Amniotic stem cell (primary cell): ENCODE measurements around the gene TNK2.
"Not testable (repeated sequence)": the region's sequence is repeated elsewhere in the genome, so short reads cannot be mapped to it uniquely, and the experiment has no call there.

Source experiments
- DNase-seq: peaks from one replicate; lab custom pipeline; 2025; lab: John Stamatoyannopoulos, UW

TNK2 gene

DNA sequence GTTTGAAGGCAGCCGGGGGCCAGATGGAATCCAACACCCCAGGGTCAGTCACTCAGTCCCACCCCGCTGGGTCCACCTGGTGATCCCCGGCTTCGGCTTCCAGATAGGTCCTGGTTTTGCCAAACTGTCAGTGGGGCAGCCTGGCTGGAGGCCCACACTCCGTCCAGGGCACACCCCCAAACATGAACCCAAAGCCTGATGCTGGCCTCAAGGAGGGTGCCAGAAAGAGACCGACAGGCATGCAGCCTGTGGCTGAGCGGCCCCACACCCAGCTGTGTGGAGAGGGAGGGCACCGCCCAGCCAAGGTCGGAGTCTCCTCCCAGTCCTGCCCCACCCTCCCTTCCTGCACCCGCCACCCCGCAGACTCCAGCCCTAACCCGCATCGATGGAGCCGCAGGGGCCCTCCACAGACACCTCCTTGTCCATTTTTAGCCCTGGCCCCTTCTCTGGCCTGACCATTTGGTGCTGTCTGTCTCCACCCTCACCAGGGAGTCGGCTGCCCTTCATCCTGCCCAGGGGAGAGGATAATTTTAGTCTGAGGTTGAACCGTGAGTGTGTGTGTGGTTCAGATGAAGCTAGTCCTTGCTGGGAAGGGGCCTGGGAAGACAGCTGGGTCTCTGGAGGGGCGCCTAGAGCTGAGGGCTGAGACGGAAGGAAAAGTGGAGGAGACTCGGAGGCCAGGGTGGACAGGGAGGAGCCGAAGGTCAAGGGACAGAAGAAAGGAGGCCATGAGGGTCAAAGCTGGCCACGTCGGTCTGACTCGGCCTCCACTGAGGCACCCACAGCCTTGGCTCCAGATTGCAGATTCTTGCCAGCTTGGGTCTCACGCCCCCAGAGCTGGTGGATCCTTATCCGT lies 23.1 kb downstream of the TNK2 start:
- no peak for DNase-seq

GRCh38 chr3:195884691-195885035 lies 23.7 kb downstream of the TNK2 start:
- DNase-seq: no peak

- DNase-seq: no peak
Observed at GRCh38 chr3:195883801-195884200, 24.6 kb downstream of the TNK2 start.

GRCh38 chr3:195883160-195883559 lies 25.2 kb downstream of the TNK2 start:
- no peak for DNase-seq

DNA sequence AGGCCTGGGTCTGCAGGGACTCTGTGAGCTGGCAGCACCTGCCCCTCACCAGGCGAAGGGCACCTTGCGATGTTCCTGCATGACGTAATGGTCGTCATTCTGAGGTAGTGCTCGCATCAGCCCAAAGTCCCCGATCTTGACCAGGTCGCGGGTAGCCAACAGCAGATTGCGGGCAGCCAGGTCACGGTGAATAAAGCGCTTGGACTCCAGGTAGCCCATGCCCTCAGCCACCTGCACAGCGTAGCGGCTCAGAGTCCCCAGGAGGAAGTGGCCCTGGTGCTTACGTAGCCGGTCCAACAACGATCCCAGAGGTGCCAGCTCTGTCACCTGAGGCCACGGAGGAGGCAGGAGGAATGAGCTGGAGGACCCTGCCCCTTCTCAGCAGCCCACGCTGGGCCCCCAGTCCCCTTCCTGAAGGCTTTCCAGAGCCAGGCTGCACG lies 26.3 kb downstream of the TNK2 start:
- DNase-seq: no peak

DNA sequence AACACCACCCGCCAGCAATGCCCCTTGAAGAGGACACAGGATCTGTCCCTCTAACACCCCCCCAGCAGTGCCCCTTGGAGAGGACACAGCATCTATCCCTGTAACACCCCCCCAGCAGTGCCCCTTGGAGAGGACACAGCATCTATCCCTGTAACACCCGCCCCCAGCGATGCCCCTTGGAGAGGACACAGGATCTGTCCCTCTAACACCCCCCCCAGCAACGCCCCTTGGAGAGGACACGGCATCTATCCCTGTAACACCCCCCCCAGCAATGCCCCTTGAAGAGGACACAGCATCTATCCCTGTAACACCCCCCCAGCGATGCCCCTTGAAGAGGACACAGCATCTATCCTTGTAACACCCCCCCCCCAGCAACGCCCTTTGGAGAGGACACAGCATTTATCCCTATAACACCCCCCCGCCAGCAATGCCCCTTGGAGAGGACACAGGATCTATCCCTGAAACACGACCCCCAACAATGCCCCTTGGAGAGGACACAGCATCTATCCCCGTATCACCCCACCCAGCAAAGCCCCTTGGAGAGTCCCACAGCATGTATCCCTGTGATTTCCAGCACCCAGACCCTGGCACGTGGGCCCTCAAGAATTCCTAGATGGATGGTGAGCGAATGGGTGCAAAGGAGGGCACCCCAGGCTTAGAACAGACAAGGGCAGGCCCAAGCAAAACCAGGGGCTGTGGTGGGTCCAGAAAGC lies 26.9 kb downstream of the TNK2 start:
- DNase-seq: no peak

DNA sequence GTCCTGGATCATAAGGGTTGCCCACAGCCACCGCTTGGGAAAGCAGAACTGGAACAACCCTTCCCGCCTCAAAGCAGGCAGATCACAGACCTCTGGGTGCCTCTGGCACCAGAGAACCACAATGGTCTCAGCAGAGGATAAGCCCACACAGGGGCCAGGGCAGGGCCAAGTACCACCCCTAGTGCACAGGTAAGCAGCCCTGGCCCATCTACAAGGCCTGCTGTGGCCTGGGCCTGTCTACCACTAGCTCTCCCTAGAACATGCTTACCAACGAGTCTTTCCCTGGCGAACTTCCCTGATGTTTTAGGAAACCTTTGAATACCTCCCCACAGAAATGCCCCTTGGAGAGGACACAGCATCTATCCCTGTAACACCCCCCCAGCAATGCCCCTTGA lies 28.3 kb downstream of the TNK2 start:
- no peak for DNase-seq

DNA sequence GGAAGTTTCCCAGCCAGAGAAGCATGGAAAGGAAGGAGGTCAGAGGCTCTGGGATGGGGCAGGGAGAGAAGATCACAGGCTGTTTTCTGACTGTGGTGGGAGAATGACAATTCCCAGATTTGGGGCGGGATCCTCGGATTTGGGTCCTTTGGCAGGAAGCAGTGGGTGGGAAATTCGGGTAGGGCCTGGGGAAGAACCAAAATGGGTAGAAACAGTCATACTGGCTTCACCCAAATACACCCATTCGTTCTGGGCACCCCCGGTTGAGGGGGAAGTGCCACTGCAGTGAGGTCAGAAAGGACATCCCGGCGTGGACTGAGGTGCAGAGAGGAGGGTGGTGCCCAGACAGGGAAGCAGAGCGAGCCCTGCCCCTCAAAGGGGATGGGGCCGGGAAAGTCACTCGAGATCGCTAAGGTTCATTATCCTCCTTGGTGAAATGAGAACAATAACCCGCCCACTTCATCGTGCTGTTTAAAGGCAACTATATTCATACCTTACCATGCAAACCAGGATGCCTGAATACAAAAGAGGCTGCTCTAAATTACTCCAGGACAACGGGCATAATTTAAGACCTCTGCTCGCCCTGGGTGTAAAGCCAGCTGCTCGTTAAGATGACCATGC lies 28.8 kb downstream of the TNK2 start:
- DNase-seq: no peak

- no peak for DNase-seq
Observed at GRCh38 chr3:195878424-195879274, 29.7 kb downstream of the TNK2 start.

GRCh38 chr3:195877767-195878423 lies 30.5 kb downstream of the TNK2 start:
- no peak for DNase-seq

DNA sequence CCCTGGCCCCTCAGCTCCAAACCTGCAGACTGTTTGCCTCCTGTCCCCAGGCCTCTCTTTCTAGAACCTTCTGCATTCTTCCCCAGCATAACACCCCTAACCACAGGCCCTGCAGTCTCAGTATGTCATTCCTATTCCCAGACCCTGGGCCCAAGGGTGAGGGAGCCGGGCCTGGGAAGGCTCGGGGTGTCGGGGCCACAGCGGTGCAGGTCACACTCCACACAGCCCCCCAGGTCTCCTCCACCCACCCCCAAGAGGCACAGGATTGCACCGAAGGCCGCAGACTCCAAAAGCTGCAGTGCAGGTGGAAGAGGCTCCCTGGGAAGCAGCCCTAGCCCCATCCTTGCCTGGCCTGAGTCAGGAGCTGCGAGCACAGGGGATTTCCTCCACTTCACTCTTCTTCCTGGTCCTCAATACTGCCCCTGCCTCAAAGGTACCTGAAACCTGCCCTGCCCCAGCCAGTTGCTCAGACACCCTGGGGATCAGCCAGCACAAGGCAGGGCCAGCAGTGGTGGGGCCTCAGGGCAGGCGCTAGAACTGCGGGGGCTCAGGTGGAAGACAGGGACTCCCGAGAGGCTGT lies 31.1 kb downstream of the TNK2 start:
- no peak for DNase-seq

GRCh38 chr3:195876297-195877064 lies 31.9 kb downstream of the TNK2 start:
- DNase-seq: no peak

DNA sequence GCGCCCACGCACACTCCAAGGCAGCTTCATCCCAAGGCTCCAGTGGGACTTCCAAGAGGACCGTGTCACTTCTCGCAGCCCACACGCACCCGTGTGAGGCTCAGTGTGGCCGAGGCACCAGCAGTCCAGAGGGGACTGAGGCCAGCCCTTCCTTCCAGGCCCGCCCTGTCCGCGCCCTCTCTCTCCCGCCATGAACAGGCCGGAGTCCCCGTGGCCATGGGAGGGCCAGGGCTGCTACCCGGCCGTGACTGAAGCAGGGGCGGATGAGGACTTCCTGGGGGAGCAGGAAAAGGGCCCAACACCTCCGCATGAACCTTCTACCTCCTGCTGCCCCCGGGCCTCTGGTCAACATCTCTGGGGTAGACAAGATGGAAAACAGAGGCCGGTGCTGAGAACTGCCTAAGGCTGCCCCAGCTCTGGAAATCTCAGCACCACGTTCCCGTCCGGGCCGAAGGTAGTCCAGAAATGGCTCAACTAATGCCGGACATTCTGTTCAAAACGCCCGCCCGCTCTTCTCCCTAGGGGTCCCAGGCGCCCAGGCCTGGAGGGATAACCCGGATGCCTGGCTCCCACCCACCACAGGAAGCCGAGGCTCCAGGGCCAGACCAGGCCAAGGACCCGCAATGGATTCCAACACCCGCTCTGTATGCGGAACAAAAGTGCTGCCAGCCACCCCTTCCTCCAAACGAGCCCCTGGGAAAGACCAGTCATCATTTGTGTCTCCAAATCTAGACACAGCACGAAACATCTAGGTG lies 32.7 kb downstream of the TNK2 start:
- no peak for DNase-seq

- no peak for DNase-seq
Observed at GRCh38 chr3:195873971-195874370, 34.4 kb downstream of the TNK2 start.

DNA sequence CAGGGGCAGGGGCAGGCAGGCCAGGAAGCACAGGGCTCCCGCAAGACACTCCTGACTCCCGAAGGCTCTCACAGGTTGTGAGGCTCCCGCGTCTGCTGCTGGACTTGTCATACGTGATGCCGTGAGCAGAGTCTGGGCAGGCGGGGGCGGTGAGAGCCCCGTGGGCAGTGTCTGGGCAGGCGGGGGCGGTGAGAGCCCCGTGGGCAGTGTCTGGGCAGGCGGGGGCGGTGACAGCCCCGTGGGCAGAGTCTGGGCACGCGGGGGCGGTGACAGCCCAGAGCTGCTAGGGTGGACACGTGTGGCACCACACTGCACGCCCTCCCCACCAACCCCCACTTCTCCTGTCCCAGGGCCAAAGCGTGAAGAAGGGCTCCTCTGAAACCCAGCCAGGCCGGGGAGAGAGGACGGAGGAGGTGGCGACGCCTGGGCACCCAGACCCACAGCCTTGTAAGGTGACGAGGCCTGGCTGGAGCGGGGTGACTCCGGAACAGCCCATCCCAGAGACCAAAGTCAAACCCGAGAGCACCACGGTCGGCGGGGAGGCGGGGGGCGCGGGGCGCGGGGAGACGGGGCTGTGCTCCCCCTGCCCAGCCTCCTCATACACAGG lies 35.0 kb downstream of the TNK2 start:
- no peak for DNase-seq

DNA sequence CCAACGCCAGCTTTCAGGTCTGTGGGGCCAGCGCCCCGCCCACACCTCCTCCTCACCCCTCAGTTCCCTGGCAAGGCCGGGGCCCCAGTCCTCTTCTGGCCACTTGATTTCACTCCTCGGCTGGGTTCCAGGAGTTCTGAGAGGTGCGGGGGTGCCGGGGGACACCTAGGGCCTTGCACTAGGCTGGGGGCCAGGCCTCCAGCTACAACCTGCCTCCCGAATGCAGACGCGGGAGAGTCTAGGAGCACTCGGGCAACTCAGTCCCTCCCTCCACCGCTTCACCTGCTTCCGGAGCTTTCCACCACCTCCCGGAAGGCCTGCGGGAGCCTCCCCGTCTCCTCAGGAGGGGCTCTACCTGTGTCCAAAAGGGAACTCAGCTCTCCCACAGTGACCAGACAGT lies 35.6 kb downstream of the TNK2 start:
- DNase-seq: no peak

DNA sequence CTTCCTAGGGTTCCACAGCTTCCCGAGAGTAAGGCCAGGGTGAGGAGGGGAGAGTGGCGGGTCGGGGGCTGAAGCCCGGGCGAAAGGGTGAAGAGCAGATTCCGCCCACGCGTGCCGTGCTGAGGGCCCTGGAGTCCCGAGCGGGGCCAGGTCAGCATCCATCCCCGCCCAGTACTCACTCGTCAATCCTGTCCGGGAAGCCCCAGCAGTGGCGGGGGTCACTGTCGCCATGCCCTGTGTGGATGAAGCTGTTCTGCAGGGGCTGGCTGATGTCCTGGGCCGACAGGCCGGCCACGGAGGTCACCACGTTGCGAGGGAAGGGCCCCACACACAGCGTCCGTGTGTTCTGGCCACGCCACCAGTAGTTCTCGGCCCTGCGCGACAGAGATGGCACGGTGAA lies 36.3 kb downstream of the TNK2 start:
- no peak for DNase-seq

- not testable (repeated sequence) for DNase-seq
Observed at GRCh38 chr3:195871686-195872085, 36.7 kb downstream of the TNK2 start.

DNA sequence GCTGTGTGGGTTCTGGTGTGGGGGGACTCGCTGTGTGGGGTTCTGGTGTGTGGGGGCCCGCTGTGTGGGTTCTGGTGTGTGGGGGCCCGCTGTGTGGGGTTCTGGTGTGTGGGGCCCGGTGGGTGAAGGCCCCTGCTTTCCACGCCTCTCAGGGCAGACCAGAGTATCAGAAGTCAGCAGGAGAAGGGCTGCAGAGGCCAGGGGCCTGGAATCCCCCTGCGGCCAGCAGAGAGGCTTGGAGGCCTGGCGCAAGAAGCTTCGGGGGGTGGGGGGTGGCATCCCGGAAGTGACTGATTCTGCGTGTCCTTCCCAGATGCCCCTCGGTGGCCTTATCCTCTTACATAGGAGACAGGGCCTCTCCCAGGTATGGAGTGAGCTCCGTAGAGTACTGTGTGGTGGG lies 37.4 kb downstream of the TNK2 start:
- no peak for DNase-seq
